Astrocyte (in vitro differentiated cells and primary cell): ENCODE measurements around the gene MCUB.

ENCODE experiments used
- CTCF ChIP-seq: IDR thresholded peaks from 2 replicates; pipeline ENCODE4 v1.5.1; 2011; ENCODE audit warnings: low read depth, mild to moderate bottlenecking, inconsistent platforms, low read length, moderate library complexity; ENCODE audit not compliant: insufficient read depth
- EZH2 ChIP-seq: IDR thresholded peaks from 2 replicates; pipeline ENCODE4 v1.6.1; 2012; ENCODE audit warnings: mild to moderate bottlenecking, low read length, inconsistent platforms; ENCODE audit not compliant: insufficient read depth

- TF ChIP-seq CTCF (no peak), EZH2 (no peak)
These were observed at the start of gene MCUB for GRCh38 chr4:109559983-109560686.
